GM18951 (cell line): ENCODE data around the gene LEUTX.
"Not testable (repeated sequence)": the region's sequence is repeated elsewhere in the genome, so short reads cannot be mapped to it uniquely, and the experiment has no call there.

Experiments used
- POLR2A ChIP-seq: IDR thresholded peaks from 4 replicates; pipeline ENCODE4 v1.6.1; 2011; ENCODE audit warnings: mild to moderate bottlenecking; ENCODE audit not compliant: insufficient read length, insufficient read depth; ENCODE audit errors: extremely low read depth
- in situ Hi-C: fragments of 300-500 bp; cut with MboI; formaldehyde crosslinking; loops from one replicate; pipeline ENCODE4 v1.12.0; 2022; ENCODE audit warnings: low sequenced_read_pairs, mixed read lengths, inconsistent platforms; ENCODE audit not compliant: unreplicated experiment

LEUTX gene

GRCh38 chr19:39805104-39805503, 26.4 kb downstream of the LEUTX start:
- in situ Hi-C loops: no loop called here
- TF ChIP-seq POLR2A: no peak

GRCh38 chr19:39807846-39808364, 29.3 kb downstream of the LEUTX start:
- no peak for TF ChIP-seq POLR2A
- in situ Hi-C loops: no loop called here

- in situ Hi-C loops: not testable (repeated sequence)
Observed at GRCh38 chr19:39808688-39809087, 30.0 kb downstream of the LEUTX start.

- no peak for TF ChIP-seq POLR2A
- in situ Hi-C loops: no loop called here
Observed at GRCh38 chr19:39809368-39809767, 30.7 kb downstream of the LEUTX start.

GRCh38 chr19:39810424-39810823, 31.8 kb downstream of the LEUTX start:
- in situ Hi-C loops: no loop called here
- no peak for TF ChIP-seq POLR2A

GRCh38 chr19:39811064-39811463, 32.4 kb downstream of the LEUTX start:
- in situ Hi-C loops: no loop called here
- TF ChIP-seq POLR2A: no peak

- in situ Hi-C loops: no loop called here
- TF ChIP-seq POLR2A: no peak
Observed at GRCh38 chr19:39813264-39813993, 34.8 kb downstream of the LEUTX start.

GRCh38 chr19:39814111-39814510, 35.5 kb downstream of the LEUTX start:
- in situ Hi-C loops: not testable (repeated sequence)

GRCh38 chr19:39814595-39814994, 35.9 kb downstream of the LEUTX start:
- no peak for TF ChIP-seq POLR2A
- in situ Hi-C loops: no loop called here

GRCh38 chr19:39816287-39817048, 37.8 kb downstream of the LEUTX start:
- TF ChIP-seq POLR2A: no peak

GRCh38 chr19:39817888-39818561, 39.4 kb downstream of the LEUTX start:
- in situ Hi-C loops: no loop called here
- TF ChIP-seq POLR2A: no peak

More at GRCh38 chr19:39816287-39817048, 37.8 kb downstream of the LEUTX start:
- in situ Hi-C loops: no loop called here

- no peak for TF ChIP-seq POLR2A
- in situ Hi-C loops: no loop called here
Observed at GRCh38 chr19:39818626-39819097, 40.0 kb downstream of the LEUTX start.

GRCh38 chr19:39819786-39820185, 41.1 kb downstream of the LEUTX start:
- in situ Hi-C loops: no loop called here
- TF ChIP-seq POLR2A: no peak

GRCh38 chr19:39820696-39821095, 42.0 kb downstream of the LEUTX start:
- in situ Hi-C loops: no loop called here
- TF ChIP-seq POLR2A: no peak

GRCh38 chr19:39823686-39824085, 45.0 kb downstream of the LEUTX start:
- TF ChIP-seq POLR2A: no peak
- in situ Hi-C loops: no loop called here
